Activated CD8-positive, alpha-beta memory T cell treated with anti-CD3 and anti-CD28 coated beads for 1 hour (primary cell): ENCODE measurements around the gene INPP5A.
"Not testable (repeated sequence)": the region's sequence is repeated elsewhere in the genome, so short reads cannot be mapped to it uniquely, and the experiment has no call there.

ENCODE experiments used
- DNase-seq, 2 donors: peaks; one replicate each; pipeline ENCODE4 v3.0.0-alpha.2; 2020; ENCODE audit warnings: low read depth in 1 of 2; ENCODE audit errors: extremely low read depth in 1 of 2

Gene INPP5A

DNA sequence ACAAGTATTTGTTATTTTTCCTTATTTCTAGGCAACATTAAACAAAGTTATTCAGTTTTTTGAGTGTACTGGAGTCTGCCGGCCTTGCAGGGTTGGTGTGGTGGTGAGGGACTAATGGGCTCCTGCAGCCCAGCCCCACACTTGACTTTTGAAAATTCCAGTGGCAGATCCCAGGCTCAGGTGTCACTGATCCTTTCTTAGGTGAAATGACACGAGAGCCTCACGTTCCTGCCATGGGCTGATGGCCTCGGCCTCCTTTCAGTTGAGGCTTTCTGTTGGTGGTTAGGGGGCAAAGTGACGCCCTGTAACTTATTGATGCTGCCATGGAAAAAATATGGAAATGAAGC is 130.4 kb downstream of the INPP5A start:
- no peak for DNase-seq

DNA sequence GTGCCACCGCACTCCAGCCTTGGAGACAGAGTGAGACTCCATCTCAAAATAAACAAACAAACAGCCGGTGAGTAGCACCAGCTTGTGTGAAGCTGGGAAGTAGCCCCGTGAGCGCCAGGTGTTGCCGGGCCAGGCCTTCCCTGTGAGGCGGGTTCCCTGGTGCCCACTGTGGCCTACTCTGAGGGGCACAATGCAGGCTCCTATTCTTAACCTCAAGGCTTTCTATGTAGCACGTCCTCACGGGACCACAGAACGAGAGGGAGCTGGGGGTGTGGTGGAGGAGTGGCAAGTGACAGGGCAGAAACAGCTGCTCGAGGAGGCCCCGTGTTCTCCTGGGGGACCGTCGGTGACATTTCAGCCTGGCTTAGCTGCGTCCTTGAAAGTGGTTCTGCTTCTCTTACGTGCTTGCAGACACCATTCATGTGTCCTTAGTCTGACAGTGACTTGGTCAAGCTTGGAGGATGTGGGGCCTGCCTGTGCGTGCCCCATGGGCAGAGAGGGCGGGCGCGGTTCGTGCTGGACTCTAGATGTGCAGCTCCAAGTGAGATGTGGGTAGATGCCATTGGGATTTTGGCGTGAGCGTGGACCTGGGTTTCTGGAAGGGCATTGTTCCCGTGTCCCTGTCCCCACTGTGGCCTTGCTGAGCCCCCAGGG is 131.7 kb downstream of the INPP5A start:
- DNase-seq: no peak

DNA sequence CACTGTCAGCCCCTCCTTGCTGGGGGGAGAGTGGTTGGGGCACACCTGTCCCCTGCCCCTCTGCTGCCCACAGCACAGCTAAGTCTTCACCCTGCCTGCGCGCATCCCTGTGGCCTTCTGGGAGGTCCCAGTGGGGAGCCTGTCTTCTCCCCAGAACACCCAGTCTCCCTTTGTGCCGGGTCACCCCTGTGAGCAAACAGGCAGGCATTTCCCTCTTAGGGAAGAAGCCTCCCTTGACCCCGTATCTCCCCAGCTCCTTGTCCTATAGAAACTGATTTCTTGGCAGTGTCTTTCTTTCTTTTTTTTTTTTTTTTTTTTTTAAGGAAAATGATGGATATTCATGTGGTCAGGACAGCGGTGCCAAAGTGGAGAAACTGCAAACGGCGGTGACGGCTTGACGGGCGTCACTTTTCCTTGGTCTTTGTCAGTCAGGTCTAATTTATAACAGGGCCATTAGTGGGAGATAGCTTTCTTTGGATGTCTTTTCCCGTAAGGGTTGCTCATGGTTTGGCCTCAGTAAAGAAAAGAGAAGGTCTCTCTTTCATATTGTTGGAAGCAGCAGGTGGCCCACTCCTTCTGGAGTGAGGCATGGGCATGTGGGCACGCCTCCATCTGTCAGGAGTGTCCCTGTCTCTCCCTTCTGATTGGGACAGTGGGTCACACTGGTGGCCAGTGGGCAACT is 133.1 kb downstream of the INPP5A start:
- DNase-seq: no peak

DNA sequence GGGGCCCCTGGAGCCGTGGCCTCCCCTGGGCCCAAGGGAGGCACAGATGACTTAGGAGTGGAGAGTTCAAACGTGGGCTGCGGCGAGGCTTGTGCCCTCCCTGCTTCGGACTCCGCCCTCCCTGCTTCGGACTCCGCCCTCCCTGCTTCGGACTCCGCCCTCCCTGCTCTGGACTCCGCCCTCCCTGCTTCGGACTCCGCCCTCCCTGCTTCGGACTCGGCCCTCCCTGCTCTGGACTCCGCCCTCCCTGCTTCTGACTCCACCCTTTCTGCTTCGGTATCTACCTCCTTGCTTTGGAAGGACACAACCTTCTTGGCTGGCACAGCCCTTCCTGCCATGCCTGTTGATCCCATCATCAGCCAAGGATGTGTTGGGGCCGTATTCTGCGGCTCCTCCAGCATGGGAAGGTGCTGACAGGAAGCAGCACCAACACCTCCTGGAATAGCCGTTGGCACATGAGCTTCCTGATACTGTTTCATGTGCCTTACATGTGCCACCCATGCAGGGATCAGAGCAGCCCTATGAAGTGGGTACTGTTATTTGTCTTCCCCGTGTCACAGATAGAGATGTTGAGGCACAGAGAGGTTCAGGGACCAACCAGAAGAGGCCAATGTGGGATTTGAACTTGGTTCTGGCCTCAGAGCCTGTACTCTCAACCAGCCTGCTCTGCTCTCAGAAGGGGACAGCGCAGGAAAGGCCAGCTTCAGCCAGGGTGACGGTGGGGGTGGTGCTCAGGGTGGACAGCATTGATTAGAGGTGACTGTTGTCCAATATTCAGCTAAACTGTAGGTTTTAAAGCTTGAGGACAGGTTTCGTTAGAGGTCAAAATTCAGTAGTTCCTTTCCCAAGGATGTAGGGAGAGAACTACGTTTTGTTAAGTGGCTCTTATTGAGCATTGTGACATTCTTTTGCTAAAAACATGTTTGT is 133.9 kb downstream of the INPP5A start:
- DNase-seq: no peak

DNA sequence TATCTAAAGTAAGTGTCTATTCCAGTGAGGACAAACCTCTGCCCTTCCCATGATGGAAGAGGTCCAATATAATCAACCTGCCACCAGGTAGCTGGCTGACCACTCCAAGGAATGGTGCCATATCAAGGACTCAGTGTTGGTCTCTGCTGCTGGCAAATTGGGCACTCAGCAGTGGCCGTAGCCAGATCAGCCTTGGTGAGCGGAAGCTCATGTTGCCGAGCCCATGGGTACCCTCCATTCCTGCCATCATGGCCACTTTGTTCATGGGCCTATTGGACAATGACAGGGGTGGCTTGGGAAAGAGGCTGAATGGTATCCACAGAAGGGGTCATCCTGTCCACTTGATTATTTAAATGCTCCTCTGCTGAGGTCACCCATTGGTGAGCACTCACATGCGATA is 136.2 kb downstream of the INPP5A start:
- not testable (repeated sequence) for DNase-seq

DNA sequence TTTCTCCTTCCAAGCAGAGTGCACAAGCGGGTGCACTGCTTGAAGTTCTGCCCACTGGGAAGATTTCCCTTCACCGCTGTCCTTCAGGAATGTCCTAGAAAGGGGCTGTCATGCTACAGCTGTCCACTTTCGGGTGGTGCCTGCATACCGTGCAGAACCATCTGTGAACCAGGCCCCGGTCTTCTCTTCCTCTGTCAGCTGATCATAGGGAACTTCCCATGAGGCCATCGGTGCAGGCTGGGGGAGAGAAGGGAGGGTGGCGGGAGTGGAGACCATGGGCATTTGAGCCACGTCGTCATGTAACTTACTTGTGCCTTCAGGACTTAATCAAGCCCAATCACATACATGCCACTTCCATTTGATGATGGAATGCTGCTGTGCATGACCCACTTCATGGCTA is 136.7 kb downstream of the INPP5A start:
- no peak for DNase-seq

DNA sequence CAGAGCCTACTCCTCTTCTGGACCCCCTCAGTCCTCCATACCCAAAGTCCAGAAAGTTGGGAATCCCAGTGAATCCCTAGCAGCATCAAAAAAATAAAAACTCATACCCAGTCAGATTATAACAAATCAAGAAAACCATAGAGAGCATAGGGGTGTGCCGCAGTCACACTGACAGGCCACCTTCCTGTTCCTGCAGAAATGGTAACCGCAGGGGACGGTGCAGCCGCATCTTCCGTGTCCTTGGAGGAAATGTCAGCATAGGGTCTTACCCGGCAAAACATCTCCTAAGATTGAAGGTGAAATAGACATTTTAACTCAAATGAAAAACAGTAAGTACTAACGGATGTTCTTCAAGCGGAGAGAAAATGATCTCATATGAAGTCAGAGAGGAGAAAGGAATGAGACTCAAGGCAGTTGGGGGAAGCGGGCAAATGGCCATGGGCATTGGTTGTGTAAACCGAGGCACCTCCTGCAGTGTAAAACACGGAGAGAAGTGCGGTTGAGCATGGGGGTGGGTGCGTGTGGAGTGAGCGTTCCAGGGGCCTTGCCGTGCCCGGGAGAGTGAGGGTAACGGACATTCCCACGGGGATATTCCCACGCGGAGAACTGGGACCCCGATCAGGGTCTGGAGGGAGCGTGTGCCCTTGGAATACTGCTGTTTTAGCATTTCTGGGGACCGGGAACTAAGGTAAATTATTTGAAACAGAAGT is 137.6 kb downstream of the INPP5A start:
- no peak for DNase-seq

DNA sequence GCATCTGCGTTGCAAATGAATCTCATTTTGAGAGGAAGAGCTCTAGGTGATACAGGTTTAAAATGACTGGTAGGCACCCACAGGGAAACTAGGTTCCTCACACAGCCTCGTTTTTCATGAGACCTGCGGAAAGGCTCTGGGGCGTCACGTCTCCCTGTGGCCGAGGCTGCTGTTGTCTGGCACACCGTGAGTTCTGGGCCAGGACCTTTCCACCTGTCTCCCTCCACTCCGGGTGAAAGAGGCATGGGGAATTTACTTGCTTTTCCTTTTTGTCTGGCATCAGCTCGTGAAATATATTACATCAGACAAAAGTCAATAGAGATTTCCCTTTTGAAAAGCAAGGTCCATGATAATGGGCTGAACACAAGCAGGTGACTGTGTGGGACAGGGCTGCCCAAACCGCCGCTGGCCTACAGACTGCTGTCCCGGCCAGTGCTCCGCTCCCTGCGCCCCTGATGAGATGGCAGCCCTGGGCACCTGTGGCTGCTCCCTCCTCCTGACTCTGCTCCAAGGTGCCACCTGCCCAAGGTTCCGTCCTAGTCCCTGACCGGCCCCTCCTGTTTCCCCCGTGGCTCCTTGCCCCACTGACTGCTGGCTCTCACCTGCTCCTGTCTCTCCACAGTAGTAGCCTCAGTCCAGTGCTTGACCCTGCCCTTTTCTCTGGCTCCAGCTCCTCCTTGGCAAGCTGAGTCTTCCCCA is 138.8 kb downstream of the INPP5A start:
- no peak for DNase-seq

DNA sequence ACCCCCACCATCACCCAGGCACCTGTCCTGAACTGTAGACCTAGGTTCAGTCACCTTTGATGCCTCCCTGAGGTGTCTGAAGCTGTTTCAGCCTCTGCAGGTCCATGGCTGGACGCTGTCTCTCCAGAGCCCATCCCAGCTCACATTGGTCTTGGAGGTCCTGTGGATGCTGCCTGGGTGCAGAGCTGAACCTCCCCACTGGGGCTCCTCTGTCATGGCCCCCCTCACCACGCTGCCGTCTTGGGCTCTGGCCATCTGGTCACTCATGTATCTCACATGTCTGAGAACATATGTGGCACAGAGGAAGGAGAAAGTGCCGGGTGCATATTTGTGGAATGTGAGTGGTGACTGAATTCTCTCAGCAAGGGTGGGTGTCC is 139.5 kb downstream of the INPP5A start:
- DNase-seq: no peak

DNA sequence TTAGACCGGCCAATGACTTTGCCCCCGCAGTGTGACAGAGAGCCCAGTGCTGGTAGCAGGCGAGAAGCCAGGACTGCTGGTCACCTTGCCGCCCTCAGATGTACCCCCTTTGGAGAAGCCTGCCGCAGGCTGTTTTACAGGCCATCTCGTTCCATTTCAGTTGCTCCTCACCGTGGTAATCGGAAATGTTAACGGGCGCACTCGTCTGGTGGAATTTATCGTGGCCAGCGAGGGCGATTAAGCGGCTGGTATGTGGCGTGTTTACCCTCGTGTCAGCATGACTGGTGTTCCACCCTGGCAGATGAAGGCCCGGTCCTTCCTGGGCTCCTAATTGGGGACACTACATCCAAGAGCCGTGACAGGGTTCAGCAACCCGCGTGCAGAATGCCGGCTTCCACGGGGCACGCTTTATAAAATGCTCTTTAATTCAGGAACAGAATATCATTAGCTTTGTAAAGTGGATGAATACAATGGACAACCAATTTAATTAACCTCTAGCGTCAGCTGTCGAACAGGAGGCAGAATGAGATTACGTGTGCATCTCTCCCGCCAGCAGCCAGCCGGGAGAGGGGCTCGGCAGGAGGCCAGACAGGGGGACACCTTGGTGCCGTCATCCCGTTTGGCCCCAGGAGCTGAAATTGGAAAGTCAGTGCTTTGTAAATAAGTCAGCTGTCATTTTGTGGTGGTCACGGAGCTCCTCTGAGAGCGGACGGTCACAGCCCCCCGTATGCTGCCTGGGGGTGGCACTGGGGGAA is 140.1 kb downstream of the INPP5A start:
- no peak for DNase-seq

DNA sequence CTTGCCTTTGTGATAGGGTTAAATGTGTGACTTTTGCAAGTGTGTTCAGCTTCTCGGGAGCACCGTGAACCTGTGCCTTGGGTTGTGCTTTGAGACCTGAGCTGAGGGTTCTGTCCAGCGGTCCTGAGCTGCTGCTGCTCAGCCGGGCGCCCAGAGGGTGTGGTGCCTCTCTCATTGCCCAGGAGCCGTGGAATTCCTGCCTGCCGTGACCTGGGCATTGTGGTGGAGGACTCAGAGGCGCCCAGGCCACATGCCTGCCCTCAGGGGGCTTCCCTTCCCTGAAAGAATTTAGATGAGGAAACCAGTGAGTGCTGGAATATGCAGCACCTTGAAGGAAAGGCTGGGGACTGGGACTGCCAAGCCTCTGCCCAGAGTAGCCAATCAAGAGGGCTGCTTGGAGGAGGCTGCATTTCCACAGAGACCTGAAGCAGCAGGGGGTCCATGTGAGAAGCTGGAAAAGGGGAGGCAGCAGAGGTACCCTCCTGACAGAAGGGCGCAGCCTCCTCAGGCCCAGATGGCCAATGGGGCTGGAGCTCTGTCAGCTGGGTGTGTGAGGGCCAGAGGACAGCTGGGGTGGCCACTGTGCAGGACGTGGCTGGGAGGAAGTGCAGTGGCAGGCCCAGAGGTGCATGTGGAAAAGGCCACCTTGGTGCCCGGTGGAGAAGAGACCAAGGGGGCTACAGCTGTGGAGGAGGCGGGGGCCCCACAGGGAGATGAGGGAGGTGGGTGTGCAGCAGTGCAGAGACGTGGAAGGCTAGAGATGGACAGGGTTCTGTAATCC is 141.0 kb downstream of the INPP5A start:
- DNase-seq: no peak

DNA sequence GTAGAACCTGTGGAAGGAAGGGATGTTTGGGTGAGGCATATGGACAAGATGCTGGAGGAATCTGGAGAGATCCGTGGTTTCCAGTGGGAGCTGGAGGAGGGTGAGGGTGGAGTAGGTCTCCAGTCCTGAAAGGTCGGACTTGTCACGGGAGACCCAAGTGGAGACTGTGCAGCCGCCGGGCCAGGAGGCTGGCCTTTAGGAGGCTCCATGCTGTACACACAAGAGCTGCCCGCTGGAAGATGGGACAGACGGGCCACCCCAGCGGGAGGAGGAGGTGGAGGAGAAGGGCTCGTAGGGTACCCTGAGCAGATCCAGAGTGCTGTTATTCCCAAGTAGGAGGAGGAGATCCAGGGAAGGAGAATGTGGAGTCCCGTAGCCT is 141.6 kb downstream of the INPP5A start:
- DNase-seq: no peak

DNA sequence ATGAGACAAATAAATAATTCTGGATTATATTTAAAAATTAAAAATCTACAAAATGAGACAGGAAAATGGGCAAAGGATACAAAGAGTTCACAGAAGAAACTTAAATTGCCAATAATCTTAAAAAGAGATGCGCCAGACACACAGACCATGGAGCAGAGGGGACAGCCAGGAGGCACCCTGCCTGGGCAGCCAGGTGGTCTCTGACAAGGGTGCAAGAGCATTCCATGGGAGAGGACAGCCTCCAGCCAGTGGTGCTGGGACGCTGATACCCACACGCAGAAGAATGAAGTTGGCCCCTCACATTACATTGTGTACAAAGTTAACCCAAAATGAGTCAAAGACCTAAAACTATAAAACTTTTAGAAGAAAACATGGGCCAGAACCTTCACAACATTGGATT is 142.1 kb downstream of the INPP5A start:
- DNase-seq: no peak

DNA sequence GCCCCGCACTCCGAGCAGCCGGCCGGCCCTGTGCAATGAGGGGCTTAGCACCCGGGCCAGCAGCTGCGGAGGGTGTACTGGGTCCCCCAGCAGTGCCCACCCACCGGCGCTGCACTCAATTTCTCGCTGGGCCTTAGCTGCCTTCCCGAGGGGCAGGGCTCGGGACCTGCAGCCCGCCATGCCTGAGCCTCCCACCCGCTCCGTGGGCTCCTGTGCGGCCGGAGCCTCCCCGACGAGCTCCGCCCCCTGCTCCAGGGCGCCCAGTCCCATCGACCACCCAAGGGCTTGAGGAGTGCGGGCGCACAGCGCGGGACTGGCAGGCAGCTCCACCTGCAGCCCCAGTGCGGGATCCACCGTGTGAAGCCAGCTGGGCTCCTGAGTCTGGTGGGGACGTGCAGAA is 143.2 kb downstream of the INPP5A start:
- not testable (repeated sequence) for DNase-seq

DNA sequence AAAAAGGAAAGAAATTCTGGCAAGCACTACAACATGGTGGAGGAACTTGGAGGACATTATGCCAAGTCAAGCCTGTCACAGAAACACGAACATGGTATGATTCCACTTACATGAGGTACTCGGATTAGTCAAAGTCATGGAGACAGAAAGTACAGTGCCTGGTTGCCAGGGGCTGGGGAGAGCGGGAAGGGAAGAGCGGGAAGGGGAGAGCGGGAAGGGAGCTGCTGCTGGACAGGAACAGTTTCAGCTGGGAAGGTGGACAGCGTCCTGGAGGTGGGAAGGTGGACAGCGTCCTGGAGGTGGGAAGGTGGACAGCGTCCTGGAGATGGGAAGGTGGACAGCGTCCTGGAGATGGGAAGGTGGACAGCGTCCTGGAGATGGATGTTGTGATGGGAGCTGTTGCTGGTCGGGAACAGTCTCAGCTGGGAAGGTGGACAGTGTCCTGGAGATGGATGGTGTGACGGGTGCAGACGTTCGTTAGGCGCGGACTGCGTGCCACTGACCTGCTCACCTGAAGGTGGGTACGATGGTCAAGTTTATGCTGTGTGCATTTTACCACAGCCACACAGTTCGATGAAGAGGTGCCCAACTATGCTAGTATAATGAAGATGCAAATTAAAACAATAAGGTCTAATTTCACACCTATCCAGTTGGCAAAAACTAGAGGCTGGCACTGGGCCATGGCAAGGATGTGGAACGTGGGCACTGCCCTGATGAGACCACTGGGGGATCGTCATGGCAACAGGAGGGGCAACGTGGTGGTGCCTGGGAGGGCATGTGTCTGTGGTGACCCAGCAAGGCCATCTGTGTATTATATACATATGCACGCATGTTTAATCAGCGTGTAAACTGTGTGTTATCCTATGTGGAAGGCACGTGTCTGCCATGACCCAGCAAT is 144.5 kb downstream of the INPP5A start:
- DNase-seq: no peak

DNA sequence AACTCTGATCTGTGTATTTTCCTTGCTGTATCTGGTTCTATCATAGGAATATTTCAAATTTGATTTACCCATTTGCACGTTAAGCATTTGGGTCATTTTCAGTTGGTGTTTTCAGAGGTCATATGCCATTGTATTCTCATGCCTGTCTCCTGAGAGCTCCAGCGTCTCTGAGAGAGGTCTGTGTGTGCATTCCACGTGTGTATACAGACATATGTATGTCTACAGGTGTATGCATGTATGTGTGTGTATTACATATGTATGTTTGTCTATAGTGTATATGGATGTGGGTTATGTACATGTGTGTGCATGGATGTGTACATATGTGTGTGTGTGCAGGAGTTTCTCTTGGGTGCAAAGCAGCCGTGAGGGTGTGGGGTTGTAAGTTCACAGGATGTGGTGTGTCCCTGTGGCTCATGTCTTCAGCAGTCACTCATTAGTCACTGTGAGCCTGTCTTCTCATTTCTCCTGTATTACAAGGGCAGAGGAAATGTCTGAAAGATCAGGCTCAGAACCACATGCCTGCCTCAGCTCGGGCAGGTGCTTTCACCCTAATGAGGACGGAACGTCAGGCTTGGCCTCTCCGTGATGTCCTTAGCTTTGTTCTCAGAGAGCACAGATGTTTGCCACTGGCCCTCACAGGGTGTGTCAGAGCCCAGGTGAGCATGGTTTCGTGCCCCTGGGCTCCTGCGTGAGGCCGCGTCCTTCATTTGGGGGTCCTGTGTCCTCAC is 146.7 kb downstream of the INPP5A start:
- DNase-seq: no peak

DNA sequence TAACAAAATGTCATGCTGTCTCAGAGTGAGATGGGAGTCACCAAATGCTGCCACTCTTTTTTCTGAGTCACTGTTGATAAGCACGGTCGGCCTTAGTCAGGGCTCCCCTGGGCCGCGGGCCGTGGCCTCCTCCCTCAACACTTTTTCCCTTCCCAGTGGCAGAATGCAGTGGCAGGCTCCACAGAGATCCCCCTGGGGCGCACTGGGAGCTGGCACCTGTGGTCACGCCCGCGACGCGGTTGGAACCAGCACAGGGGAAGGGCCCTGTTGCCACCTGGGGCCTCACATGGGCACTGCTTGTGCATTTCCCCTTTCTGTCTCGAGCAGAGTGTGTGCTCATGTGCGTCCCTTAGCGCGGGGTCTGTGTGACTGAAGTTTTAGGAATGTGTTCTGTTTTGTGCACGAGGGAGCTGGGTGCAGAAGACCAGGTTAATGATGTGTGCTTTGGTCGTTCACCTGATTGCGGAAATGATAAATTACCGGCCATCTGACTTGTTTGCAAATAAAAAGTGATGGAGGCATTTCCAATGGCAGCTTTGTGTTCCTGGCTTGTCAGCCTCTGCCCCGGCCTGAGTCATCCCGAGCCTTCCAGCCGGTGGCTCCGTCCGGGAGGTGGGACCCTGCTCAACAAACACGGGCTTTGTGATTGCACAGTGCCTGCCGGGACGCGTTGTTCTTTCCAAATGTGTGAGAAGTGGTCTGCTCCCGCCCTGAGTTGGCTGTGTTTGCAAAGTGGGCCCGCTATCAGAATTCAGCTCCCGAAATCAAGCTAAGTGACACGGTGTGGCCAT is 147.7 kb downstream of the INPP5A start:
- no peak for DNase-seq
